PFSK-1 (cell line): ENCODE results near the gene GRIFIN.

Source experiments
- FOXP2 ChIP-seq: optimal IDR thresholded peaks from 2 replicates; pipeline ENCODE3; 2011; ENCODE audit warnings: borderline replicate concordance, control low read depth, inconsistent platforms; ENCODE audit not compliant: insufficient read depth; ENCODE audit errors: extremely low read length, extremely low read depth
- POLR2AphosphoS5 ChIP-seq: IDR thresholded peaks from 2 replicates; pipeline ENCODE4 v1.6.1; 2012; ENCODE audit warnings: low read depth, mild to moderate bottlenecking, control low read depth, low read length, moderate library complexity
- REST ChIP-seq, 2 experiments: IDR thresholded peaks; 2 replicates each; pipeline versions ENCODE4 v1.6.1 to v1.8.0; 2011 to 2012; ENCODE audit warnings: low read depth in 2 of 2, low read length in 2 of 2, control low read depth in 1 of 2, inconsistent platforms in 1 of 2, mild to moderate bottlenecking in 1 of 2, moderate library complexity in 1 of 2; ENCODE audit not compliant: insufficient read depth in 1 of 2
- SIN3A ChIP-seq: IDR thresholded peaks from 2 replicates; pipeline ENCODE4 v1.6.1; 2012; ENCODE audit warnings: mild to moderate bottlenecking, low read length, moderate library complexity, borderline replicate concordance; ENCODE audit not compliant: insufficient read depth
- TAF1 ChIP-seq: IDR thresholded peaks from 2 replicates; pipeline ENCODE4 v1.6.1; 2012; ENCODE audit warnings: low read length, control low read depth, borderline replicate concordance; ENCODE audit not compliant: insufficient read depth

Gene GRIFIN

GRCh38 chr7:2438186-2438585 lies 38.0 kb downstream of the GRIFIN start:
- no peak for TF ChIP-seq REST (IDR thresholded peaks at IDR 0.05; ENCODE audit: insufficient read depth in 1 of 2, low read depth in 2 of 2, low read length in 2 of 2)
- no peak for TF ChIP-seq POLR2AphosphoS5

- TF ChIP-seq REST (IDR thresholded peaks at IDR 0.05; ENCODE audit: insufficient read depth in 1 of 2, low read depth in 2 of 2, low read length in 2 of 2), result no peak
- TF ChIP-seq SIN3A, result no peak
- TF ChIP-seq POLR2AphosphoS5, result no peak
- no peak for TF ChIP-seq TAF1
- TF ChIP-seq FOXP2, result no peak
These were observed 38.6 kb downstream of the GRIFIN start for GRCh38 chr7:2437537-2438148.

- TF ChIP-seq REST (IDR thresholded peaks at IDR 0.05; ENCODE audit: insufficient read depth in 1 of 2, low read depth in 2 of 2, low read length in 2 of 2) (no peak), POLR2AphosphoS5 (no peak), SIN3A (no peak), FOXP2 (no peak), TAF1 (no peak)
These were observed 39.1 kb downstream of the GRIFIN start for GRCh38 chr7:2437136-2437535.

- TF ChIP-seq REST (IDR thresholded peaks at IDR 0.05; ENCODE audit: insufficient read depth in 1 of 2, low read depth in 2 of 2, low read length in 2 of 2) (no peak), FOXP2 (no peak), SIN3A (no peak), TAF1 (no peak), POLR2AphosphoS5 (no peak)
These were observed 39.7 kb downstream of the GRIFIN start for GRCh38 chr7:2436341-2437104.

GRCh38 chr7:2435146-2435545 lies 41.1 kb downstream of the GRIFIN start:
- TF ChIP-seq FOXP2 (no peak), REST (IDR thresholded peaks at IDR 0.05; ENCODE audit: insufficient read depth in 1 of 2, low read depth in 2 of 2, low read length in 2 of 2) (no peak), POLR2AphosphoS5 (no peak), TAF1 (no peak), SIN3A (no peak)
